Colonic mucosa (tissue), 4 donors: ENCODE data around the gene ASB18. TPM values are rescaled to one million over a fixed set of nuclear protein-coding genes. Genes with fewer than 3 reads are reported as not detected.
A peak's percentile ranks its signal among the peaks of the same experiment; 100 is the strongest.

Experiments used
- DNase-seq: peaks from one replicate; pipeline ENCODE4 v3.0.0-alpha.2; 2020
- H3K27ac ChIP-seq: fragments of 200-600 bp; one replicate; pipeline ENCODE4 v1.8.0; 2021
- H3K27me3 ChIP-seq: fragments of 200-600 bp; one replicate; pipeline ENCODE4 v1.8.0; 2021
- H3K36me3 ChIP-seq: fragments of 200-600 bp; one replicate; pipeline ENCODE4 v1.8.0; 2021
- H3K4me1 ChIP-seq: fragments of 200-600 bp; one replicate; pipeline ENCODE4 v1.8.0; 2021; ENCODE audit warnings: mild to moderate bottlenecking
- H3K4me3 ChIP-seq: fragments of 200-600 bp; one replicate; pipeline ENCODE4 v1.8.0; 2021
- H3K9ac ChIP-seq, 2 donors: one replicate each; pipeline ENCODE4 v1.7.0; 2013; ENCODE audit warnings: control low read depth in 2 of 2, low read depth in 2 of 2, low read length in 2 of 2
- H3K9me3 ChIP-seq: fragments of 200-600 bp; one replicate; pipeline ENCODE4 v1.8.0; 2021
- intact Hi-C: fragments of 100-400 bp; cut with DNase I; formaldehyde crosslinking; loops from one replicate; pipeline ENCODE4 v1.14.1; 2022
- total RNA-seq, 2 donors: library from RNA; stranded (reverse); fragmentation: NEBNext Ultra II Directional in 1 of 2; extraction: Animal tissue kit (Norgen Biotek cat#: 25700) in 1 of 2; gene quantifications; one replicate each; pipeline ENCODE4 v1.2.1, GENCODE V29; 2021
- TF ChIP-seq, protein P1 (sequence below): fragments of 200-600 bp; IDR thresholded peaks from one replicate; pipeline ENCODE4 v1.8.0; 2022; ENCODE audit warnings: antibody characterized with exemption, mild to moderate bottlenecking
- donor health status: healthy.
- donor health status: DM: no; HTN: no; CAD: no.
- donor health status: DM: no; HTN: no; CAD: no.

The ASB18 gene
- total RNA-seq, 2 donors from 2014 or later = not detected

DNA sequence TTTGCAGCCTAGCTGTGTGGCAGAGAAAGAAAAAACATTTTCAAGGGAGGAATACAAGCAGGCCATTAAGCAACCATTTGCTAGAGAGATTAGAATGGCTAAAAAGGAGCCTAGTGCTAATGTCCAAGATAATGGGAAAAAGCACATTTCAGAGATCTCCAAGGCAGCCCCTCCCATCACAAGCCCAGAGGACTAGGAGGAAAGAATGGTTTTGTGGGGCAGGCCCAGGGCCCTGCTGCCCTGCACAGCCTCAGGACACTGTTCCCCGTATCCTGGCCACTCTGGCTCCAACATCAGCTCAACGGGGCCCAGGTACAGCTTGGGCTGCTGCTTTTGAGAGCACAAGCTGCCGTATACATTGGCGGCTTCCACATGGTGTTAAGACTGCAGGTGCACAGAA is 79.5 kb downstream of the ASB18 start:
- H3K9me3 ChIP-seq = no peaks in the 10 kb centered on the region
- no peak for DNase-seq
- TF ChIP-seq, protein P1, sequence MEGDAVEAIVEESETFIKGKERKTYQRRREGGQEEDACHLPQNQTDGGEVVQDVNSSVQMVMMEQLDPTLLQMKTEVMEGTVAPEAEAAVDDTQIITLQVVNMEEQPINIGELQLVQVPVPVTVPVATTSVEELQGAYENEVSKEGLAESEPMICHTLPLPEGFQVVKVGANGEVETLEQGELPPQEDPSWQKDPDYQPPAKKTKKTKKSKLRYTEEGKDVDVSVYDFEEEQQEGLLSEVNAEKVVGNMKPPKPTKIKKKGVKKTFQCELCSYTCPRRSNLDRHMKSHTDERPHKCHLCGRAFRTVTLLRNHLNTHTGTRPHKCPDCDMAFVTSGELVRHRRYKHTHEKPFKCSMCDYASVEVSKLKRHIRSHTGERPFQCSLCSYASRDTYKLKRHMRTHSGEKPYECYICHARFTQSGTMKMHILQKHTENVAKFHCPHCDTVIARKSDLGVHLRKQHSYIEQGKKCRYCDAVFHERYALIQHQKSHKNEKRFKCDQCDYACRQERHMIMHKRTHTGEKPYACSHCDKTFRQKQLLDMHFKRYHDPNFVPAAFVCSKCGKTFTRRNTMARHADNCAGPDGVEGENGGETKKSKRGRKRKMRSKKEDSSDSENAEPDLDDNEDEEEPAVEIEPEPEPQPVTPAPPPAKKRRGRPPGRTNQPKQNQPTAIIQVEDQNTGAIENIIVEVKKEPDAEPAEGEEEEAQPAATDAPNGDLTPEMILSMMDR = no peak
- H3K4me1 ChIP-seq = no peaks in the 10 kb centered on the region
- intact Hi-C loops = loop anchor here (5.0 kb wide), 1 partner anchor 407 kb away; no protein-coding TSS in a partner anchor
- H3K27ac ChIP-seq = no peak overlapping the region
- no peaks in the 10 kb centered on the region for H3K36me3 ChIP-seq
- H3K4me3 ChIP-seq = no peak overlapping the region
- peaks cover 9% of the 10 kb centered on the region for H3K27me3 ChIP-seq
- no peak overlapping the region for H3K9ac ChIP-seq

DNA sequence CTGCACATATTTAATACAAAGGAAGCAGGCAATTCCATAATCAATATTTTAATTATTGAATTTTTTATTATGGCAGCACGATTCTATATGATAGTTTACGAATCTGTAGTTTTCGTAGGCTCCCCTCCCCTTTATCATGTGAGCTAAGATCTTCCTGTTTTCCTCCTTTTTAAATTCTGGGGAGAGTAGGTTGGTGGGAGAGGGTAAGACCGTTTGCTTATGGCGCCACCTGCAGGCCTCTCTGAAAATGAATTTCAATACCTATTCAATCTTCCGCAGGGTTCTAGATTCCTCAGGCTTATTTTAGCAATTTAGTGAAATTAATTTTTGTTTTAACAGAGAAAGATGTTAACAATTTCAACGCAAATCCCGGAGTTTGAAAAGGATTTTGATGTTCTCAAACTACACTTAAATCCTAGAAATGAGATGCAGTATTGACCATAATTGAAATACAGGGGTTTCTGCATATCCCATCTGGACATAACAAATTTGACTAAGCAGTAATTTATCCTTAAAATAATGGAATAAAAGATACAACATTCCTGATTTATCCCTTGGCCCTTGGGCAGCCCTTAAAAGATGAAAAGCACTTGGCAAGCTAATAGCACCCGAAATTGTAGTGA is 83.3 kb downstream of the ASB18 start:
- Histone ChIP-seq H3K36me3 (no peaks in the 10 kb centered on the region), H3K4me1 (peaks cover 3% of the 10 kb centered on the region), H3K27ac (no peak overlapping the region), H3K9ac (no peak overlapping the region), H3K9me3 (no peaks in the 10 kb centered on the region), H3K4me3 (no peak overlapping the region), H3K27me3 (peaks cover 43% of the 10 kb centered on the region)
- DNase-seq = peak; percentile 69
- TF ChIP-seq, protein P1 = peak; percentile 69
- intact Hi-C loops = loop anchor here (5.0 kb wide), 1 partner anchor 404 kb away; no protein-coding TSS in a partner anchor

DNA sequence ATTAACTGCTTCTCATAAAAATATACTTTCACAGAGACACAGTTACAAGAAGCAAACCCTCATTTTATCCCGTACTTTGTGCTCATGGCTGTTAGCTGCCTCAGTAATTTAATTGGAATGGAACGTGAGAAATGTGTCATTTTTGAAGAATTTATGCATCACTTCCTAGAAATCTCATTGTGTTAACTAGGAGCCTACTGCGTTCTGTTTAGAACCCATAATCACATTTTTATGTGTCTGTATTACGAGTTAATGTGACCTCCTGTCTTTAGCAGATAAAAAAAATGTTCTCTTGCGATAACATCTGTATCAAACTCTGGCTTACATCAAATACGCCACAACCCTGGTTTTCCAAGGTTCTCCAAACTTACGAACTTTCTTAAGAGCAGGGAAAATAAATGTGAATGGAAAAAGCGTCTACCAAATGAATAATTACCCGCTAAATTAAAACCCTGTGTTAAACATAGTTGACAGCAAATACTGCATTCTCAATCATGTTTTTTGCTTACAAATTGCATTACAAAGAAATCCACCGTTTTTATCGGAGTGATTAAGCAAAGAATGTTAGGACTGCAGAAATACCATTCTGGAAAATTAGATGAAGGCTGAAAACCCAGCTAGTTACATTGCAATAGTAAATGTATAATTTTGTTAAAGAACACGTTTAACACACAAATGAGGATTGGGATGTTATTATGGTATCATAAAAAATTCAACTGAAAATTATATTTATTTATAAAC is 84.0 kb downstream of the ASB18 start:
- H3K27me3 ChIP-seq = peaks cover 48% of the 10 kb centered on the region
- no peak overlapping the region for H3K27ac ChIP-seq
- DNase-seq = no peak
- no peaks in the 10 kb centered on the region for H3K9me3 ChIP-seq
- H3K4me3 ChIP-seq = no peak overlapping the region
- TF ChIP-seq, protein P1 = no peak
- intact Hi-C loops = loop anchor here (5.0 kb wide), 1 partner anchor 403 kb away; no protein-coding TSS in a partner anchor
- peaks cover 3% of the 10 kb centered on the region for H3K4me1 ChIP-seq
- no peak overlapping the region for H3K9ac ChIP-seq
- H3K36me3 ChIP-seq = no peaks in the 10 kb centered on the region

DNA sequence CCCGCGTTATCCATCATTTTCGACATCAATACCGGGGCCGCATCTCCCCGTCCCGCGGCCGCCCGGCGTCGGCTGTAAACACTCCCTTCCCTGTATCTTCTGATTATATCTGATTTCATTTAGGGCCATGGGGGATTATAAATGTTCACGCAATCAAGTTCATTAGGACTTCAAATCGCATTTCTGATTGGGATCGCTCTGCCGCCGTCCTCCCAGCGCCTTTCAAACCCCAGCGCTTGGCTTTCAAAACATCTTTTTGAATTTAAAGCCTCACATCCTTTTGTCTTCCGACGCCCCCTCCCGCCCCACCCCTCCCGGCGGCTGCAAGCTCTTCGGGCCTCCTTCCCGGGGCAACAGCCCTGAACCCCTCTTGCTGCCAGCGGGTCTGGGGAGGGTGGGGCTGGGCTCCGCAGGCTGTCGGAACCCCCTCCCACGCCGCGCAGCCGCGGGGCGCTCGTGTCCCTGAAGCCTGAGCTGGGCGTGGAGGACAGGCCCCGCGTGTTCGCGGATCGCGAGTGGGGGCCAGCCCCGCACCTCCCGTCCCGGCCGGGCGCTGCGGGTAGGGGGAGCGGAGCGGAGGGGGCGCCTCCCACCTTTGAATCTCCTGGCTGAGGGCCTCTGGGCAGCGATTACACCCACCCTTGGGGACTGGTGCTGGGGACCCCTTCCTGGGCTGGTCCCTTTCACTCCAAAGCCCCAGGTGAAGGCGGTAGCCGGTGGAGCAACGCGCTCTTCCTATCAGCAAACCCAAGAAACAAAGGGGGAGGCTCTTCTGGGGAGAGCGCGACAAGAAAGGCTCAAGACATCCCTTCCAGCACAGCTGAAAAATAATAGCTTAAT is 84.8 kb downstream of the ASB18 start:
- TF ChIP-seq, protein P1 = no peak

DNA sequence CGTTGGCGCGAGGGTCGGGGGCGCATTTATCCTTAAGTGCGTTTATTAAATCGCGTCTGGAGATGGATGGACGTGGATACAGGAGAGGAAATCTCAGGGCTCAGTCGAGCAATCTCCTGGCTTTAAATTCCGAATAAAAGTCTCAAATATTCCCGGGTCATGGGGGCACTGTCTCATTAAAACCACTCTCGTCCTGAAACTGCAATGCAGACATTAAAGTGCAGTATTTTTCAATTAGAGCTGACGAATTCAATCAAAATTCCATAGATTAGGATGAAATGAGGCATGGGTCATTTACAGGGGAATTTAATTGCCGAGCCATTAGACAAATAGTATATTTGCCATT is 85.3 kb downstream of the ASB18 start:
- TF ChIP-seq, protein P1 = no peak
- Histone ChIP-seq H3K9ac (no peak overlapping the region), H3K27ac (no peak overlapping the region), H3K4me3 (no peak overlapping the region), H3K4me1 (peaks cover 3% of the 10 kb centered on the region), H3K36me3 (no peaks in the 10 kb centered on the region), H3K27me3 (peaks cover 56% of the 10 kb centered on the region), H3K9me3 (no peaks in the 10 kb centered on the region)
- intact Hi-C loops = loop anchor here (5.0 kb wide), 1 partner anchor 412 kb away; no protein-coding TSS in a partner anchor
- DNase-seq = no peak

More for the DNA sequence above, 84.8 kb downstream of the ASB18 start:
- H3K27me3 ChIP-seq = peaks cover 50% of the 10 kb centered on the region
- H3K4me1 ChIP-seq = peaks cover 3% of the 10 kb centered on the region
- H3K36me3 ChIP-seq = no peaks in the 10 kb centered on the region
- H3K9ac ChIP-seq = no peak overlapping the region
- no peak overlapping the region for H3K4me3 ChIP-seq
- no peak overlapping the region for H3K27ac ChIP-seq
- intact Hi-C loops = loop anchor here (5.0 kb wide), 2 partner anchors 402 to 412 kb away; no protein-coding TSS in a partner anchor
- H3K9me3 ChIP-seq = no peaks in the 10 kb centered on the region
- no peak for DNase-seq
